Measurements from ENCODE around the gene GAB4.
"Not testable (repeated sequence)": the region's sequence is repeated elsewhere in the genome, so short reads cannot be mapped to it uniquely, and the experiment has no call there.

GAB4 gene

DNA sequence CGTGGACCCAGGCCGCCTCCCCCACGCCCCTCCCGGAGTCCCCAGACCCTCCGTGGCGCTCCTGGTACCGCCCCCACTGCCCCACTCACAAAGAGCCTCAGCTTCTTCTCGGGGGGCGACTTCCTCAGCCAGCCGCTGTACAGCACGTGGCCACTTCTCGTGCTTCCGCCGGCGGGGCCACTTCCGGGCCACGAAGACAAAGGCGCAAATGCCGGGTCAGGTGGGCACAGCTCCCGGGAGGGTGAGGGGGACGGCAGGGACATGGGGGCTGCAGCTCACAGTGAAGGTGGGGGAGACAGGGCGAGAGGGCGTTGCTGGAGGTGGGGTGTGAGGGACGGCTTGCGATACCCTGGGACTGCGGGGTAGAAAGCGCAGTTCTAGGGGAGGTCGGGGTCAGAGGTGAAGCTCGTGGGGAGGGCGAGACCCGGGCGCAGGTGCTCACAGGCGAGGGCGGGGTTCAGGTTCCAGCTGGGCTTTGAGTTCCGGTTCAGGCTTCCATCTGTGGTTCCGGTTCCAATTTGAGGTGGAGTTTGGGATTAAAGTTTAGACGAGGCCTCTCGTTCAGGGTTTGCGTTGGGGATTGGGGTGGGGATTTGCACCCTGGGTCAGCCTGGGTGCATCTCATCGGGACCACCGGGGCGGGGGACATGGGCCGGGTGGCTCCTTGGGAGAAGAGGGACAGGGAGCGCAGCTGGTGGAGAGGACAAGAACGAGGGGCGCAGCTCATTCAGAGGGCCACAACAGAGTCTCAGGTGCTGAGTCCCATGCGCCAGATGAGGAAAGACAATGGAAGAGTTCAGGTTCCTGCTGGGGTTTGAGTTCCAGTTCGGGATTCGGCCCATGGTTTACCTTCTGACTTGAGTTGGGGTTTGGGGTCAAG is at the start of gene GAB4:
Gene GAB4 (minus strand): TSS at position 371 of the 880 bp plus-strand sequence. CDS start 108 bp downstream, at position 263.
- Histone ChIP-seq H3K9ac (ENCODE audit: insufficient read length) (no peak within 1 kb of the TSS), H3K27ac (no peak within 1 kb of the TSS), H3K36me3 (ENCODE audit: insufficient read depth, low read length) (no peaks in the 10 kb centered on the region), H3K9me3 (ENCODE audit: low read depth, low read length) (no peaks in the 10 kb centered on the region), H3K4me3 (no peak within 1 kb of the TSS)
- no peak for DNase-seq (ENCODE audit: low read depth, low spot score)
- TF ChIP-seq EZH2 (IDR thresholded peaks at IDR 0.05), result no peak
- no peak for TF ChIP-seq FOXP2 (optimal IDR thresholded peaks at IDR 0.05; ENCODE audit: control extremely low read depth, extremely low read length, insufficient read depth)

GRCh38 chr22:17056807-17057206 is 48.8 kb upstream of the GAB4 start:
- no peak overlapping the region for H3K27ac ChIP-seq
- no peak overlapping the region for H3K9ac ChIP-seq (ENCODE audit: insufficient read length)
- H3K4me3 ChIP-seq, result no peak overlapping the region
- TF ChIP-seq POLR2AphosphoS5 (IDR thresholded peaks at IDR 0.05; ENCODE audit: borderline replicate concordance, low read depth, low read length) (no peak), FOXP2 (optimal IDR thresholded peaks at IDR 0.05; ENCODE audit: control extremely low read depth, extremely low read length, insufficient read depth) (no peak), EZH2 (IDR thresholded peaks at IDR 0.05) (no peak)
- H3K36me3 ChIP-seq (ENCODE audit: insufficient read depth, low read length), result no peaks in the 10 kb centered on the region; the same call in 1 of the 2 replicates
- H3K9me3 ChIP-seq (ENCODE audit: low read depth, low read length), result no peaks in the 10 kb centered on the region
- no peak for DNase-seq (ENCODE audit: low read depth, low spot score)

DNA sequence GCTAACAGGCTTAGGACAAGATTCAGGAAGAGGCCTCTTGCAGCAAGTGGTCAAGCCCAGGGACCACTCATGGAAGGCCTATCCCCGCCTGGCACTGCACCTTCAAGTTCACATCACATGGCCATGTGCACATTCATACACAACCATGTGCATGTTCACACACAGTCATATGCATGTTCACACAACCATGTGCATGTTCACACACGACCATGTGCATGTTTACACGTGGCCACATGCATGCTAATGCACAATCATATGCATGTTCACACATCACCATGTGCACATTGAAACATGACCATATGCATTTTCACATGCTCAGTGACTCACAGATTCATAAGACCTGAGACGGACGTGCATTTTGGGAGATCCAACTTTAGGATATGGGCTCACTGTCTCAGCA is 48.0 kb upstream of the GAB4 start:
- no peak overlapping the region for H3K9ac ChIP-seq (ENCODE audit: insufficient read length)
- DNase-seq (ENCODE audit: low read depth, low spot score), result no peak
- peaks cover 7% of the 10 kb centered on the region; the same call in 1 of the 2 replicates for H3K36me3 ChIP-seq (ENCODE audit: insufficient read depth, low read length)
- no peak for TF ChIP-seq POLR2AphosphoS5 (IDR thresholded peaks at IDR 0.05; ENCODE audit: borderline replicate concordance, low read depth, low read length)
- TF ChIP-seq FOXP2 (optimal IDR thresholded peaks at IDR 0.05; ENCODE audit: control extremely low read depth, extremely low read length, insufficient read depth), result no peak
- TF ChIP-seq EZH2 (IDR thresholded peaks at IDR 0.05), result no peak
- no peaks in the 10 kb centered on the region for H3K9me3 ChIP-seq (ENCODE audit: low read depth, low read length)
- no peak overlapping the region for H3K4me3 ChIP-seq
- H3K27ac ChIP-seq, result no peak overlapping the region

- Histone ChIP-seq H3K9ac (ENCODE audit: insufficient read length) (no peak overlapping the region), H3K27ac (no peak overlapping the region), H3K4me3 (no peak overlapping the region), H3K9me3 (ENCODE audit: low read depth, low read length) (no peaks in the 10 kb centered on the region), H3K36me3 (ENCODE audit: insufficient read depth, low read length) (peaks cover 24% of the 10 kb centered on the region; the same call in 1 of the 2 replicates)
- no peak for DNase-seq (ENCODE audit: low read depth, low spot score)
- no peak for TF ChIP-seq POLR2AphosphoS5 (IDR thresholded peaks at IDR 0.05; ENCODE audit: borderline replicate concordance, low read depth, low read length)
- no peak for TF ChIP-seq EZH2 (IDR thresholded peaks at IDR 0.05)
- no peak for TF ChIP-seq FOXP2 (optimal IDR thresholded peaks at IDR 0.05; ENCODE audit: control extremely low read depth, extremely low read length, insufficient read depth)
Observed at GRCh38 chr22:17047656-17048055, 39.6 kb upstream of the GAB4 start.

GRCh38 chr22:17046566-17047348 is 38.7 kb upstream of the GAB4 start:
- DNase-seq (ENCODE audit: low read depth, low spot score), result no peak
- Histone ChIP-seq H3K9ac (ENCODE audit: insufficient read length) (no peak overlapping the region), H3K27ac (no peak overlapping the region), H3K4me3 (no peak overlapping the region), H3K36me3 (ENCODE audit: insufficient read depth, low read length) (peaks cover 23% of the 10 kb centered on the region; the same call in 1 of the 2 replicates), H3K9me3 (ENCODE audit: low read depth, low read length) (no peaks in the 10 kb centered on the region)
- TF ChIP-seq POLR2AphosphoS5 (IDR thresholded peaks at IDR 0.05; ENCODE audit: borderline replicate concordance, low read depth, low read length) (no peak), EZH2 (IDR thresholded peaks at IDR 0.05) (no peak), FOXP2 (optimal IDR thresholded peaks at IDR 0.05; ENCODE audit: control extremely low read depth, extremely low read length, insufficient read depth) (no peak)

GRCh38 chr22:17043521-17043920 is 35.5 kb upstream of the GAB4 start:
- TF ChIP-seq EZH2 (IDR thresholded peaks at IDR 0.05) (no peak), POLR2AphosphoS5 (IDR thresholded peaks at IDR 0.05; ENCODE audit: borderline replicate concordance, low read depth, low read length) (no peak), FOXP2 (optimal IDR thresholded peaks at IDR 0.05; ENCODE audit: control extremely low read depth, extremely low read length, insufficient read depth) (no peak)
- no peak overlapping the region for H3K4me3 ChIP-seq
- peaks cover 12% of the 10 kb centered on the region; the same call in 1 of the 2 replicates for H3K36me3 ChIP-seq (ENCODE audit: insufficient read depth, low read length)
- H3K27ac ChIP-seq, result no peak overlapping the region
- H3K9me3 ChIP-seq (ENCODE audit: low read depth, low read length), result no peaks in the 10 kb centered on the region
- H3K9ac ChIP-seq (ENCODE audit: insufficient read length), result no peak overlapping the region
- DNase-seq (ENCODE audit: low read depth, low spot score), result no peak

GRCh38 chr22:17036842-17037711 is 29.1 kb upstream of the GAB4 start:
- H3K9me3 ChIP-seq (ENCODE audit: low read depth, low read length); H3K27ac ChIP-seq; H3K36me3 ChIP-seq (ENCODE audit: insufficient read depth, low read length); DNase-seq (ENCODE audit: low read depth, low spot score): not testable (repeated sequence)
- H3K9ac ChIP-seq (ENCODE audit: insufficient read length), result peak overlapping the region; percentile 86
- peak overlapping the region; percentile 77 for H3K4me3 ChIP-seq

DNA sequence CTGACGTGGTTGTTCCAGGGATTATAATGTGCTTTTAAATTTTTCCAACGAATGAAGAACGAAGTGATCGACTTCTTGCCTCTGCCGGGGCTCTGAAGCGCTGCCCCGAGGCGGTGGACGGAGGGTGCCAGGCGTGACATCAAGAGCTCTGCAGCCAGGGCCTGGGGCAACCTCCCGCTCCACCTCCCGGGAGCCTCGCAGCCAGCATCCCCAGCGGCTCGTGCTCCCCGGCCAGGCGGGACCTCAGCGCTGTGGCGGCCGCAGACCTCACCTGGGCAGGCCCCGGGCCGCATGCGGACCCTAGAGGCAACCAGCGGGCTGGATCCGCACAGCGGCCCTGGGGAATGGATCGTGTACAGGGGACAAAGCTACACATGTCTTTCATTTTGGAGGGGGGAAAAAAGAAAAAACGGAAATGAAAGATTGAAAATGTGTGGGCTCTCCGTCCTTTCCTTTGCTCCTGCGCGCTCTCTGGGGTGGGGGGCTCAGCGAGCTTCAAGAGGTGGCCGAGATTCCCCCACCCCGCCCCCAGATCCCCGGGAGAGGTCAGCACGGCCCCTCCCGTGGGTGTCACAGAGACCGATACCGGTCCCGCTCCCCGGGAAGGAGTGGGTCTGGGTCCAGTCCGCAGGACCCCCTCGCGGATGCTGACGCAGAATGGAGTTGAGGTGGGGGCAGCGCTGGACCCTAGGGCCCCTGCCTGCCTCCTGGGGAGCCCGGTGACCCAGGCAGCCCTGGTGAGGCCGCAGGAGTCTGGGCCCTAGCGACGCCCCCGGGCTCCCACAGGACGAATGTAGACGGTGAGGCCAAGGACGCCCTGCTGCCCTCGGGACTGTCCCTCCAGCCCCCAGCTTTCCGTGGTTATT is 28.2 kb upstream of the GAB4 start:
- DNase-seq (ENCODE audit: low read depth, low spot score); H3K36me3 ChIP-seq (ENCODE audit: insufficient read depth, low read length); H3K27ac ChIP-seq; H3K9me3 ChIP-seq (ENCODE audit: low read depth, low read length); H3K9ac ChIP-seq (ENCODE audit: insufficient read length): not testable (repeated sequence)
- peak overlapping the region; percentile 30; the same call in 1 of the 2 replicates for H3K4me3 ChIP-seq

Data from SK-N-MC (cell line).